HG03025 (cell line): Measurements from ENCODE around the gene THBS2.
"Not testable (repeated sequence)": the region's sequence is repeated elsewhere in the genome, so short reads cannot be mapped to it uniquely, and the experiment has no call there.

Experiments used
- ATAC-seq: cut with Tn5 transposase; IDR thresholded peaks from one replicate; pipeline ENCODE4 v1.9.1; 2021; ENCODE audit warnings: mild to moderate bottlenecking, moderate library complexity; ENCODE audit not compliant: unreplicated experiment, low FRiP score

THBS2 gene

GRCh38 chr6:169274781-169275180 is 21.1 kb upstream of the THBS2 start:
- no peak for ATAC-seq

- ATAC-seq: no peak
These were observed 19.9 kb upstream of the THBS2 start for GRCh38 chr6:169273511-169273910.

GRCh38 chr6:169271877-169272216 is 18.2 kb upstream of the THBS2 start:
- ATAC-seq: no peak

GRCh38 chr6:169271158-169271876 is 17.7 kb upstream of the THBS2 start:
- no peak for ATAC-seq

- ATAC-seq: not testable (repeated sequence)
These were observed 16.4 kb upstream of the THBS2 start for GRCh38 chr6:169270077-169270380.

- ATAC-seq: no peak
These were observed 15.8 kb upstream of the THBS2 start for GRCh38 chr6:169269180-169270076.

- no peak for ATAC-seq
These were observed 14.6 kb upstream of the THBS2 start for GRCh38 chr6:169268276-169268675.

GRCh38 chr6:169266746-169267591 is 13.3 kb upstream of the THBS2 start:
- no peak for ATAC-seq

- ATAC-seq: no peak
These were observed 12.6 kb upstream of the THBS2 start for GRCh38 chr6:169266261-169266660.

GRCh38 chr6:169265486-169266131 is 12.0 kb upstream of the THBS2 start:
- no peak for ATAC-seq

- no peak for ATAC-seq
These were observed 10.4 kb upstream of the THBS2 start for GRCh38 chr6:169263836-169264608.

- no peak for ATAC-seq
These were observed 9.7 kb upstream of the THBS2 start for GRCh38 chr6:169263374-169263773.

GRCh38 chr6:169262602-169263001 is 9.0 kb upstream of the THBS2 start:
- not testable (repeated sequence) for ATAC-seq

GRCh38 chr6:169256518-169256917 is 2.9 kb upstream of the THBS2 start:
- no peak for ATAC-seq

- no peak for ATAC-seq
These were observed 2.4 kb upstream of the THBS2 start for GRCh38 chr6:169256061-169256460.

GRCh38 chr6:169255643-169256042 is 2.0 kb upstream of the THBS2 start:
- no peak for ATAC-seq

GRCh38 chr6:169254456-169255316 is 1.0 kb upstream of the THBS2 start:
- ATAC-seq: no peak

GRCh38 chr6:169252505-169253189 is 999 bp downstream of the THBS2 start:
- no peak for ATAC-seq
